LNCAP (cell line): ENCODE measurements around the gene SETD3.

ENCODE experiments used
- TF ChIP-seq, protein P1 (sequence below): fragments of 450-650 bp; IDR thresholded peaks from 2 replicates; pipeline ENCODE4 v1.5.1; 2017; ENCODE audit warnings: mild to moderate bottlenecking

SETD3 gene

DNA sequence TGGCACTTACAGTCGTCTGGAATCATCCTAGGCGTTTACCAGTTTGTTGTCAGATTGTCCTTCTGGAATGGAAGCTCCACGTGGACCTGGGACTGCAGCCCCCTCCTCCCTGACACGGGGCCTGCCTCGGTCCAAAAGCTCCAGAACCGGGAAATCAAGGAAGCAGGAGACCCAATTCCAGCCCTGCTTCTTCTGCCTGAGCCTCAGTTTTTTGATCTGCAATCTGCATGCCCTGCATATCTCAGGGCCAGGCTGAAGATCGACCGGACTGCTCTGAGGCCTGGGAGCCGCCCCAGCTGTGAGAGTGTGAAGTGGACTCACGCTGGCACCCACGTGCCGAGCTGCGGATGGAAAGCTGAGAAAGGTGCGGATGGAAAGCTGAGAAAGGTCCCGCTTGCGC is 98.6 kb downstream of the SETD3 start:
- TF ChIP-seq, protein P1, sequence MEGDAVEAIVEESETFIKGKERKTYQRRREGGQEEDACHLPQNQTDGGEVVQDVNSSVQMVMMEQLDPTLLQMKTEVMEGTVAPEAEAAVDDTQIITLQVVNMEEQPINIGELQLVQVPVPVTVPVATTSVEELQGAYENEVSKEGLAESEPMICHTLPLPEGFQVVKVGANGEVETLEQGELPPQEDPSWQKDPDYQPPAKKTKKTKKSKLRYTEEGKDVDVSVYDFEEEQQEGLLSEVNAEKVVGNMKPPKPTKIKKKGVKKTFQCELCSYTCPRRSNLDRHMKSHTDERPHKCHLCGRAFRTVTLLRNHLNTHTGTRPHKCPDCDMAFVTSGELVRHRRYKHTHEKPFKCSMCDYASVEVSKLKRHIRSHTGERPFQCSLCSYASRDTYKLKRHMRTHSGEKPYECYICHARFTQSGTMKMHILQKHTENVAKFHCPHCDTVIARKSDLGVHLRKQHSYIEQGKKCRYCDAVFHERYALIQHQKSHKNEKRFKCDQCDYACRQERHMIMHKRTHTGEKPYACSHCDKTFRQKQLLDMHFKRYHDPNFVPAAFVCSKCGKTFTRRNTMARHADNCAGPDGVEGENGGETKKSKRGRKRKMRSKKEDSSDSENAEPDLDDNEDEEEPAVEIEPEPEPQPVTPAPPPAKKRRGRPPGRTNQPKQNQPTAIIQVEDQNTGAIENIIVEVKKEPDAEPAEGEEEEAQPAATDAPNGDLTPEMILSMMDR = no peak

DNA sequence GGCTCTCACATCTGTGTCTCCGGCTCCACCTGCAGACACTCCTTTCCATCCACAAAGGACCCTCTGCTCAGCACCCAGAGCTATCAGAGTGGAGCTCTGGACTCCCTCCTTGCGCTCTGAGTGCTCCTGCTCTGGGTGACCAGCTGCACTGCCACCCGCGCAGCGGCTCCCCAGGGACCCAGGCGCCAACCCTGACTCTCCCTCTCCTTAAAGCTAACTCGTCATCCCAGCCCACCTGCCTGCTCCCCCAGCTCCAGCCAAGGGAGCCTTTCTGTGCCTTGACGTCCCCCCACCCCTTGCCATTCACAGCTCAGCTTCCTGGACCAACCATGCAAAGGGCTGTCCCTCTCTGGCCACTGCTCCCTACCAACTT is 99.0 kb downstream of the SETD3 start:
- TF ChIP-seq, protein P1 = no peak

DNA sequence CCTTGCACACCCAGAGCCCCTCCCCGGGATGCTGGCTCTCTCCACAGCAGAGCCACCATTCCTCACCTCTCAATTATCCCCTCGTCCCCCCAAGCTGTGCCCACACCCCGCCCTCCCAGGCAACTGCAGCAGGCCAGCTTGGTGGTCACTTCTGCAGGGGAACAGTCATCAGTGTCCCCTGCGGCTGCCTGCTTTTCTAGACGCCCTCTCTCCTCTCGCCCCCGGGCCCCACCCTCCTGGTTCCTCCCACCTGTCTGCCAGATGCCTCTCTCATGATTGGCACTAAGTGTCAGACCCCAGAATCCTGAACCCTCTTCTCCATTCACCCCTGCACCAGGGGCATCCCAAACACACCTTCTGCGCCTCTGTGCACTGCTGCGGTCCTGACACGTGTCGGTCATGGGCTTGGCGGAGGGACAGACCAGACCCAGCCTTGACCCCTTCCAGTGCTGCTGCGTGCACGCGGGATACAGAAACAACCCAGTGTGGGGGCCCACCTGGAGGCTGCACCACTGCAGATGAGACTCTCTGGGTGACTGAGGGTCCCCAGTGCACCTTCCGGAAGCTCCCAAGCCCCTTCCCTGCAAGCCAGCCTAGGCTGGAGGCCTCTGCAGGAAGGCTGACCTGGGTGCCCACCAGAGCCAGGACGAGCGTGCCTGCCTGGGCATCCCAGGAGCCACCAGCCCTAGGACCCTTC is 99.5 kb downstream of the SETD3 start:
- TF ChIP-seq, protein P1 = no peak

DNA sequence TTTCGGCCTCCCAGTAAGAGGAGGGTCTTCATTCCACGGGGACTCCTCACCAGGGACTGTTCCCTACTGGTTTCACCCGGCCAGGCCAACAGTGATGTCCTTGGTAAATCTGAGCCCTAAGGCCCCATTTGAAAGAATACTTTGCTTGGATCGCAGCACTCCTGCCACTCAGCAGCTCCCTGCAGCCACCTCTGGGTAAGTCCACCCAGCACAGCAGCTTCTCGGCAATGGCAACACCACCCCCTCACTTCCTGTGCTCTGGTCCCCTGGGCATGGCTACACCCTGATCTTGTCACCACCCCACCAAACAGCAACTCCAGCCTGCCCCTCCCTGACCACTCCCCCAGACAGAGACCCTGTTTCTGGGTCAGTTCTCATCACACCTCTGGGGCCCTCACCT is 100.3 kb downstream of the SETD3 start:
- TF ChIP-seq, protein P1 = no peak

DNA sequence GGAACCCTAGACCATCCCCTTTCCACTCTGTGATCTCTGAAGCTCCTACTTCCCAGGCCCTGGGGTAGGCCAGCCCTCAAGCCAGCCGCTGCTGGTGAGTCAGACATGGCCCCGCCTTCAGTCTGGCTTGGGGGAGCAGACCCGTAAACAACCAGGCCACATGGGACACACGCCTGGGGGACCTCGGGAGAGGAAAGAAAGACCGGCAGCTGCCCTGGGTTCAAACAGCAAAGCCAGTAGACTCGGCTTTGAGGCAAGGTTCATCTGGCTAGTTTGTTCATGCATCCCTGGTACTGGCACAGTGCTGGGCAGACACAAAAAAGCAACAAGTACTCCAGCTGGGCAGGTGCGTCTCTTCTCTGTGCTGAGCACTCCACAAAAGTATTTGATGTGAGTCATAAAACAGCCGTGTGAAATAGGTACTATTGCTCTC is 101.9 kb downstream of the SETD3 start:
- TF ChIP-seq, protein P1 = no peak

DNA sequence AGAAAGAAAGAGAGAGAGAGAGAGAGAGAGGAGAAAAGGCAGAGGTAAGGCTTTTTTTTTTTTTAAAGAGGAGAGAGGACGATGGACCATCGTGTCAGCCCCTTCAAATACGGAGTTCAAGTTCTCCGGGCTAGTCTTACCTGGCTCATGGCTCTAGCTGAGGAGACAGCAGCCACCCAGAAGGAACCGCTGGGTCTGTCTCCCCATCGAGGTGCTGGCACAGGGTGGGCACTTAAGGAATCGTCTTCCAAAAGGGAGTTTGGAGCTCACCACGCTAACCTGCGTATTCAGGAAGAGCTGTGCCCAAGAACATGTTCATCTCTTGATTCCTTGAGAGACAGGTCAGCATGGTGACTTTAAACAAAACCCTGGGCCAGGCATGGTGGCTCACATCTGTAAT is 102.7 kb downstream of the SETD3 start:
- TF ChIP-seq, protein P1 = no peak

DNA sequence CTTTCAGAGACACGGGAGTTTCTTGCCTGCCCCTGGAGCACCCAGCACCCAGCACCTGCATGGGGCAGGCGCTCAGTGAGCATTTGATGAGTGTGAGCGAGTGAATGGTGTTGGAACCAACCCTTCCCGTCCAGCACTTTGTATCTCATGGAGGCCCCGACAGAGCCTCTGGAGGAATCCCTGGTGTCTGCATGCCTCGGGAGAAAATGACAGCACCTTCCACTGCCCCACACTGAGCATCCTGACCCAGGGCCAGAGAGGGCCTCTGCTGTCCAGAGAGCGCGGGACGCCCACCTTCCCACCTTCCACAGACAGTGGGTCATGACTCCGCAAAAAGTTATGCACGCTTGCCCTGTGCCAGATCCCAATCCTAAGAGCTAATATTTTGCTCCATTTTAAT is 105.7 kb downstream of the SETD3 start:
- TF ChIP-seq, protein P1 = no peak
